Iris pigment epithelial cell (primary cell): Measurements from ENCODE around the gene BBS5.

Experiments used
- DNase-seq: peaks from one replicate; pipeline ENCODE4 v3.0.0-alpha.2; 2011; ENCODE audit warnings: low read depth

BBS5 gene

DNA sequence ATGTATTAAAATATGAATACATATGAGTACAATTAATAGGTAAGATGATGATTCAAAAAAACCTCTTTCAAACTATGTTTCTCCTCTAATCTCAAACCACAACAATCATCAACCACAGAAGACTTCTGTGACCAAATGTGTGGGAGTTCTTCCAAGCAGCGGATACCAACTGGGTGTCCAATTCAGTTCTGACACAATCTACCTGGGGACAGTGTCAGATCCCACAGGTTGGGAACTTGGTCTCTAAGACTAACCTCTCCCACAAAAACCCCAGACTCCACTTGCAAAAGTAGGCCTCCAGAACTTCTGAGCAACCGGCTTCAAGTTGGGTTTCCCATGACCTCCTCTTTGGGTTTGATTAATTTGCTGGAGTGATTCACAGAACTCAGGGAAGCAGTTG lies 67.5 kb downstream of the BBS5 start:
- no peak for DNase-seq
